ENCODE results near the gene GXYLT2.

GXYLT2 gene, protein sequence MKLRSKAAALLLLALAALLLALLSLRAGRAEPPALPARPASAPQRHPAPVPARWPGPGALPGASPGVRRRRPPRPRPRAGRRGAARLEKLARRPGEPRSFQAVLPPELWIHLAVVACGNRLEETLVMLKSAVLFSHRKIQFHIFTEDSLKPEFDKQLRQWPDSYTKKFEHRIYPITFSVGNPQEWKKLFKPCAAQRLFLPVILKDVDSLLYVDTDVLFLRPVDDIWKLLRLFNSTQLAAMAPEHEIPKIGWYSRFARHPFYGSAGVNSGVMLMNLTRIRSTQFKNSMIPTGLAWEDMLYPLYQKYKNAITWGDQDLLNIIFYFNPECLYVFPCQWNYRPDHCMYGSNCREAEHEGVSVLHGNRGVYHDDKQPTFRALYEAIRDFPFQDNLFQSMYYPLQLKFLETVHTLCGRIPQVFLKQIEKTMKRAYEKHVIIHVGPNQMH

DNA sequence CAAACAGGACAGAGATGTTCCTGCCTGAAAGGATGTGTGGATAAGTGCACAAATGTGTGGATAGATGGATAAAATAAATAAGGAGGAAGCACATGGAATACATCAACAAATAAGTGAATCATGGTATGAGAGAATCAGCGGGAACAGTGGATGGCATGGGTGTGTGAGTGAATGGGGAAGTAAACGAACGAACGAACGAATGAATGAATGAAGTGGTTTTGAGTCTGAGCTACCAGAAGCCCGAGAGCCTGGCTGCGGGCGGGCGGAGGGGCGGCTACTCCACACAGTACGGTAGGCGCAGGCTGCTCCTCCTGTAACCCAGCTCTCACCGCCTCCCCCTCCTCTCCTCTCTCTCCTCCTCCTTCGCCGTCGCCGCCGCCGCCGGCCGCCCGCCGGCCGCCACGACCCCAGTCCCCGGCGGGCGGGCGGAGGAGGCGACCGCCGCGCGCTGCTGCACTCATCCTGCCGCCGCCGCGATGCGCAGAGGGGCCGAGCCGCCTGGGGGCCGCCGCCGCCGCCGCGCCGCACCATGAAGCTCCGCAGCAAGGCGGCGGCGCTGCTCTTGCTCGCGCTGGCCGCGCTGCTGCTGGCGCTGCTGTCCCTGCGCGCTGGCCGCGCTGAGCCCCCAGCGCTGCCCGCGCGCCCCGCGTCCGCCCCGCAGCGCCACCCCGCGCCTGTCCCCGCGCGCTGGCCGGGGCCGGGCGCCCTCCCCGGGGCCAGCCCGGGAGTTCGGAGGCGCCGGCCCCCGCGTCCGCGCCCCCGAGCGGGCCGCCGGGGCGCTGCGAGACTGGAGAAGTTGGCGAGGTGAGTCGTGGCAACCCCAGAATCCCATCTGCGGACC, at the start of gene GXYLT2:
GXYLT2 (plus strand) TSS at position 342 of the 841 bp plus-strand sequence; CDS start at position 530, 188 bp downstream.
- H3K27me3 ChIP-seq (ENCODE audit: insufficient read depth, insufficient read length): peaks cover 60% of the 10 kb centered on the region
- peak; percentile 57 for DNase-seq (ENCODE audit: low read depth, low spot score)
- TF ChIP-seq SUZ12 (IDR thresholded peaks at IDR 0.05; ENCODE audit: extremely low read depth, insufficient read depth, insufficient read length): no peak
- TF ChIP-seq YY1 (IDR thresholded peaks at IDR 0.05; ENCODE audit: insufficient read depth, insufficient read length): no peak
- TF ChIP-seq ZNF274 (IDR thresholded peaks at IDR 0.05; ENCODE audit: low read depth, low read length): no peak
- H3K9me3 ChIP-seq (ENCODE audit: insufficient read depth, low read length): peaks cover 8% of the 10 kb centered on the region
- H3K4me3 ChIP-seq (ENCODE audit: insufficient read length, low read depth): peak within 1 kb of the TSS; percentile 49
- peaks cover 7% of the 10 kb centered on the region for H3K4me1 ChIP-seq (ENCODE audit: insufficient read depth, insufficient read length)
- peaks cover 6% of the 10 kb centered on the region for H3K36me3 ChIP-seq (ENCODE audit: insufficient read depth, insufficient read length, low read length)
- H3K9ac ChIP-seq (ENCODE audit: insufficient read length, low read depth): peak within 1 kb of the TSS; percentile 69

DNA sequence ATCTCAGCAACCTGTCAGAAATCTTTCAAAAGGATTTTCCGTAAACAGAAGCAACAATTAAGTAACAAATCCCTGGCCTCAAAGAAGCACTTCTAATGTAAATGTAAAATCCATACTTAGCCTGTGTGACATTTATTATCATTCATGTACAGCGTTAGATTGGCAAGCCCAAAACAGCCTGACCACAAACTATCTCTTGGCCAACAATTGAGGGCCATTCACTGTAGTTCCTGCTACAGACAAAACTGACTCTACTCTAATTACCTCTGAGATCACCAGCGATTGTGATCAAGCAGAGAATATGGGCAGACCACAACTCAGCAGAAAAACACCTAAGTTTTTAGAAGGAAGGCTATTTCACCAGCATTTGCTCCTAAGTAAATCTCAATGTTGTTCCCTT, 48.8 kb upstream of the GXYLT2 start:
- Histone ChIP-seq H3K36me3 (ENCODE audit: insufficient read depth, insufficient read length, low read length) (peaks cover 78% of the 10 kb centered on the region), H3K9me3 (ENCODE audit: insufficient read depth, low read length) (no peaks in the 10 kb centered on the region), H3K9ac (ENCODE audit: insufficient read length, low read depth) (no peak overlapping the region), H3K4me3 (ENCODE audit: insufficient read length, low read depth) (no peak overlapping the region), H3K27me3 (ENCODE audit: insufficient read depth, insufficient read length) (no peaks in the 10 kb centered on the region), H3K4me1 (ENCODE audit: insufficient read depth, insufficient read length) (no peaks in the 10 kb centered on the region)
- TF ChIP-seq SUZ12 (IDR thresholded peaks at IDR 0.05; ENCODE audit: extremely low read depth, insufficient read depth, insufficient read length): no peak
- TF ChIP-seq ZNF274 (IDR thresholded peaks at IDR 0.05; ENCODE audit: low read depth, low read length): no peak
- no peak for TF ChIP-seq YY1 (IDR thresholded peaks at IDR 0.05; ENCODE audit: insufficient read depth, insufficient read length)
- DNase-seq (ENCODE audit: low read depth, low spot score): no peak

DNA sequence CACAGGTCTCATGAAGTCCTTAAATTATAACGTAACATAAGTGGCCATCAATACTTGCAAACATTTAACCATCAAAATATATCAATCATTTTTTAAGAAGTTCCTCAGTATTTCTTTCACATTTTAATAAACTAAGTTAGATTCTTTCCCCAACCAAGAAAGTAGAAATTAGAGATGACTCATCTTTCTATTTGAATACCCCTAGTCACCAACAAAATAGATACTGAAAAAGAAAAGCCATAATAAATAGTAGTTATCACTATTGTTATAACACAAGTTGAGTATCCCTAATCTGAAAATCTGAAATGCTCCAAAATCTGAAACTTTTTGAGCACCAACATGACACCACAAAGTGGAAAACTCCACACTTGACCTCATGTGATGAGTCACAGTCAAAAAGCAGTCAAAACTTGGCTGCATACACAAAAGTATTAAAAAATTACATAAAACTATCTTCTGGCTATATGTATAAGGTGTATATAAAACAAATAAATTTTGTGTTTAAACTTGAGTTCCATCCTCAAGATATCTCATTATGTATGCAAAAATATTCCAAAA, 43.3 kb upstream of the GXYLT2 start:
- no peak overlapping the region for H3K9ac ChIP-seq (ENCODE audit: insufficient read length, low read depth)
- H3K4me3 ChIP-seq (ENCODE audit: insufficient read length, low read depth): no peak overlapping the region
- peaks cover 37% of the 10 kb centered on the region for H3K36me3 ChIP-seq (ENCODE audit: insufficient read depth, insufficient read length, low read length)
- H3K4me1 ChIP-seq (ENCODE audit: insufficient read depth, insufficient read length): no peaks in the 10 kb centered on the region
- no peak for DNase-seq (ENCODE audit: low read depth, low spot score)
- TF ChIP-seq SUZ12 (IDR thresholded peaks at IDR 0.05; ENCODE audit: extremely low read depth, insufficient read depth, insufficient read length) (no peak), ZNF274 (IDR thresholded peaks at IDR 0.05; ENCODE audit: low read depth, low read length) (no peak), YY1 (IDR thresholded peaks at IDR 0.05; ENCODE audit: insufficient read depth, insufficient read length) (no peak)
- no peaks in the 10 kb centered on the region for H3K9me3 ChIP-seq (ENCODE audit: insufficient read depth, low read length)
- H3K27me3 ChIP-seq (ENCODE audit: insufficient read depth, insufficient read length): peaks cover 23% of the 10 kb centered on the region

DNA sequence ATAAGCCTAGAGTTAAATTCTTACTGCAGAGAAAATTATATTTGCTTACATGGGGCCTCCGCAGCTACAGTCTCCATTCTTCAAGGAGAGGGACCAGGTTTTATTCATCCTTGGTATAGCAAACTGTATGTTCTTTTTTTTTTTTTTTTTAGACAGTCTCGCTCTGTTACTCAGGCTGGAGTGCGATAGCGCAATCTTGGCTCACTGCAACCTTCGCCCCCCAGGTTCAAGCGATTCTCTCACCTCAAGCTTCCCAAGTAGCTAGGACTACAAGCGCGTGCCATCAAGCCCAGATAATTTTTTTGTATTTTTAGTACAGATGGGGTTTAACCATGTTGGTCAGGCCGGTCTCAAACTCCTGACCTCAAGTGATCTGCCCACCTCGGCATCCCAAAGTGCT, 41.7 kb upstream of the GXYLT2 start:
- no peak for TF ChIP-seq YY1 (IDR thresholded peaks at IDR 0.05; ENCODE audit: insufficient read depth, insufficient read length)
- no peak for TF ChIP-seq ZNF274 (IDR thresholded peaks at IDR 0.05; ENCODE audit: low read depth, low read length)
- no peak for TF ChIP-seq SUZ12 (IDR thresholded peaks at IDR 0.05; ENCODE audit: extremely low read depth, insufficient read depth, insufficient read length)
- no peak overlapping the region for H3K9ac ChIP-seq (ENCODE audit: insufficient read length, low read depth)
- no peak overlapping the region for H3K4me3 ChIP-seq (ENCODE audit: insufficient read length, low read depth)
- DNase-seq (ENCODE audit: low read depth, low spot score): no peak
- H3K9me3 ChIP-seq (ENCODE audit: insufficient read depth, low read length): no peaks in the 10 kb centered on the region
- peaks cover 26% of the 10 kb centered on the region for H3K36me3 ChIP-seq (ENCODE audit: insufficient read depth, insufficient read length, low read length)
- H3K27me3 ChIP-seq (ENCODE audit: insufficient read depth, insufficient read length): peaks cover 33% of the 10 kb centered on the region
- no peaks in the 10 kb centered on the region for H3K4me1 ChIP-seq (ENCODE audit: insufficient read depth, insufficient read length)

DNA sequence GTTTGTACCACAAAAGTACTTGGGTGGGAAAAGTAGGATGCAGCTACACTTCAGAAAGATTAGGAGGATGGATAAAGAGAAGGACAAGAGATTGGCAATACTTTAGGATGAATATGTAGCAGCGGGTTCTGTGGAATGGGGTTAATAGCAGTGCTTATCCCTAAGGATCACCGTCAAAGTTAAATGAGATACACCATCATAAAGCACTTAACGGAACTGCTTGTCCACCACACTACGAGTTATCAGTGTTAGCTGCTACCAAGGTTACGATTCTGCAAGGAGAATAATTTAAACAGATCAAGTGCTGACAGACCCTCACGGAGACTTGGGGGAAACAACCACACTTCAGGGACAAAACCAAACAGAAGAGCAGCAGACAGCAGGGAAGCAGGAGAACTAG, 40.6 kb upstream of the GXYLT2 start:
- H3K9ac ChIP-seq (ENCODE audit: insufficient read length, low read depth): peak overlapping the region; percentile 76

DNA sequence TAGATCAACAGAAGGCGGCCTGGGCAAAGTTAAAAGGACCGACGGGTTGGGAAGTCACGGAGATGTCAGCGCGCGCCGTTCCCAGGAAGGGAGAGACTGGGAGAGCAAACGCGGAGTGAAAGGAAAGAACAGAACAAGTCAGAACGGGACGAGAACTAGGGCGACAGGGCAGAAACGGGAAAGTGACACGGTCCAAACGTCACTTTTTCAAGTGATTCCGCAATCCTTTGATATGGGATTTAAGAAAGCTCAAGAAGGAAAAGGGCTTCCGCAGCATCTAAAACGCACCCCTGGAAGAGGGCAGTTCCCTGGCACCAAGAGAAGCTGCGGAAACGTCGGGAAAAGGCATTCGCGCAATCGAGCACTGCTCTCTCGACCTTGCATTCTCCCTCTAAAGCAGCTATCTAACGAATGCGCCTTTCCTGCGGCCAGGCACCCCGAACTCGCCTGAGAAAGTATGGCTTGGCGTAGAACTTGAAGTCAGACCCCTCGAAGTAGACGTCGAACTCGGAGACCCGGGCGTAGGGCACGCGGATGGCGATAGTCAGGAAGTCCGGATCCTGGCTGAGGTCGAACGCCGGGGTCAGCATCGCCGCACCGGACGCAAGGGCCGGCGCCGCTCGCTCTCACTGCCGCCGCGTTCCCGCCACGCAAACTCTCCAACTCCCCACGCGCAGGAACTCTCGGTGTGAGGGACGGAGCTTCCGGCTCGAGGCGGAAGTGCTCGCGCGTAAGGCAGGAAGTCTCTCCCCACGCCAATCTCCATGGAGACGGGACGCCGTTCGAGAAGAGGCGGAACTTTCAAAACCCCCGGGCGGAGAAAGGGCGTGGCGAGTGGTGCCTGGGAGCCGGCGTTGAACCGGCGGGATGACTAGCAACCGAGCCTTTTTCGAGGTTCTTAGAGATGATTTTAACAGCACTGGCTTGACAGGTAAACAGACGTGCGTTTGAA, 39.8 kb upstream of the GXYLT2 start, which contains the start of gene SHQ1:
SHQ1 (minus strand) TSS at position 695 of the 952 bp plus-strand sequence; CDS start at position 590, 105 bp downstream.
- Histone ChIP-seq H3K27me3 (ENCODE audit: insufficient read depth, insufficient read length) (peaks cover 33% of the 10 kb centered on the region), H3K4me3 (ENCODE audit: insufficient read length, low read depth) (peak within 1 kb of the TSS; percentile 72), H3K4me1 (ENCODE audit: insufficient read depth, insufficient read length) (no peaks in the 10 kb centered on the region), H3K9me3 (ENCODE audit: insufficient read depth, low read length) (no peaks in the 10 kb centered on the region), H3K36me3 (ENCODE audit: insufficient read depth, insufficient read length, low read length) (peaks cover 10% of the 10 kb centered on the region), H3K9ac (ENCODE audit: insufficient read length, low read depth) (peak within 1 kb of the TSS; percentile 76)
- DNase-seq (ENCODE audit: low read depth, low spot score): peak; percentile 90
- TF ChIP-seq ZNF274 (IDR thresholded peaks at IDR 0.05; ENCODE audit: low read depth, low read length) (no peak), YY1 (IDR thresholded peaks at IDR 0.05; ENCODE audit: insufficient read depth, insufficient read length) (no peak)

More for the DNA sequence above, 40.6 kb upstream of the GXYLT2 start:
- Histone ChIP-seq H3K36me3 (ENCODE audit: insufficient read depth, insufficient read length, low read length) (peaks cover 15% of the 10 kb centered on the region), H3K9me3 (ENCODE audit: insufficient read depth, low read length) (no peaks in the 10 kb centered on the region), H3K4me1 (ENCODE audit: insufficient read depth, insufficient read length) (no peaks in the 10 kb centered on the region), H3K27me3 (ENCODE audit: insufficient read depth, insufficient read length) (peaks cover 33% of the 10 kb centered on the region), H3K4me3 (ENCODE audit: insufficient read length, low read depth) (peak overlapping the region; percentile 72)
- TF ChIP-seq YY1 (IDR thresholded peaks at IDR 0.05; ENCODE audit: insufficient read depth, insufficient read length) (no peak), SUZ12 (IDR thresholded peaks at IDR 0.05; ENCODE audit: extremely low read depth, insufficient read depth, insufficient read length) (no peak), ZNF274 (IDR thresholded peaks at IDR 0.05; ENCODE audit: low read depth, low read length) (no peak)
- no peak for DNase-seq (ENCODE audit: low read depth, low spot score)
